GM11168 (cell line): Measurements from ENCODE around the gene LRRC4C.
"Not testable (repeated sequence)": the region's sequence is repeated elsewhere in the genome, so short reads cannot be mapped to it uniquely, and the experiment has no call there.

Source experiments
- in situ Hi-C: fragments of 300-500 bp; cut with MboI; formaldehyde crosslinking; loops from one replicate; pipeline ENCODE4 v1.12.0; 2022; ENCODE audit warnings: low sequenced_read_pairs; ENCODE audit not compliant: unreplicated experiment

The LRRC4C gene

DNA sequence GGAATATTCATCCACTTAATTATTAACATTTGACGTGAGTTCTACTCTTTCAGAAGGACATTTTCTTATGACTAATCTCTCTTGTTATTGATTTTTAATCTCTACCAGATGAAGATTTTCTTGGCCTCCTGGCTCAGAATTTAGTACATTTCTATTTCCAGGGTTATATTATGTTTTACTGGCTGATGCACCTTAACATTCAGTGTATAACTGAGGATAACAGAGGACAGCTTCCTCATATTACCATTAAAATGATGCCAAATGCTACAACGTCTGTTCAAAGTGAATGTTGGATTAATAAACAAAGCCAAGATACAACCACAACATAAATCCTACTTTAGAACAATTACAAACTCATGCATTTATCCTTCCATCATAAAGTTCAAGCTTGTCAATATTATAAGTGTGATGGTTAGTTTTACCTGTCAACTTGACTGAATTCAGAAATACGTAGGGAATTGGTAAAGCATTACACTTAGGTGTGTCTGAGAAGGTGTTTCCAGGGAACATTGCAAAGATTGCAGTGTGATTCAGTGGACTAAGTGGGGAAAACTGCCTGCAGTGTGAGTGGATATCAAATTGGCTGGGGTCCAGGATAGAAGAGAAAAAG is 485.2 kb downstream of the LRRC4C start:
- in situ Hi-C loops: no loop called here

DNA sequence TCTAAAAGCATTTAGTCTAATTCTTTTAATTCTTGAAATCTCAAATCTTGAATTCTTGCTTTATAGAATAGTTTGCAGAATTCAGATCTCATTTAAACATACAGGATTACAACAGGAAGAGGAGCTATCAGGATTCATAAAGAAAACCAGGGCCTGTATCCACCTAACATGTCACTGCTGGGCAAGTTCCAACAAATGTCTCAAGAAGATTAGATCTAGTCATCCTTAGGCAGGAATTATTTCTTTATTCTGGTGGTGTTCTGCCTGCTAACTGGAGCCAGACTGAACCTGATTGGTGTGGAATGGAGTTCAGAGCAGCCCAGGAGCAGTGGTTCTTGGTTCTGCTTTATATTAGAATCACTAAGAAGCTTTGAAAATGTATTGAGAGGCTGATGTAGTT is 500.7 kb downstream of the LRRC4C start:
- in situ Hi-C loops: no loop called here

GRCh38 chr11:40952479-40952878 is 507.0 kb downstream of the LRRC4C start:
- in situ Hi-C loops: no loop called here

DNA sequence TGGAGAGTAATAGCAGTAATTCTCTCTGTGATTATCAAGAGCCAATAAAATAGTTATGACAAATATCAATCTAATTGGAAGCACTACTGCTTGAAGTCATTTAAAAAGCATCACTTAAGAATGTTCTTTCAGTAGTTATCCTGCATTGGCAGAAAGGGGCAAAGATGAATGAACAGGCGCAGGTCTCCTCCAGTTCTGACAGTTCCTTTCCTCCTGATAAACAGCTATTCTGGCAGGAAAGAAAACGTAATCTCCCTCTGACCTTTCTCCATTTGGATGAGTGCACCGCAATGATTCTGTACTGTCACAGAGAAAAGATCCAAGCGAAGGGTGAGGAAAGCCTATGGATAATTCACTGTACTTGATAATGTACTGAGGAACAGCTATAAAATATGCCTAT is 521.5 kb downstream of the LRRC4C start:
- in situ Hi-C loops: no loop called here

DNA sequence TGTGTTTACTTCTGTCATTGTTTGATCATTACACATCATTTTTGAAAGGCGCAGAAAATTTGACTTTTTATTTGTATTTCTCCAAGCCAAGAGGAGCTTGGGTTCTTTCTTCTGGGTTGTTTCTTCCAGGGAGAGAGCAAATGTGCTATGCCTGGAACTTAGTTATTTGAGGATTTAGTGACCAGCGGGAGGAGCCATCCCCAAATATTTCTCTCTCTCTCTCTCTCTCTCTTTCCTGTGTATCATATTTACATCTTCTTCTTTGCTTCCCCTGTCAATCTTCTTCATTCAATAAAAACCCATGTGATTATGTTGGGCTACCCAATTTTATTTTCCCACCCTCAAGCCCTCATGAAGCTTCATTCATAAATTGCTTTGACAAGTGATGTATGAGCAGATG is 534.5 kb downstream of the LRRC4C start:
- in situ Hi-C loops: no loop called here

GRCh38 chr11:40921246-40921645 is 538.2 kb downstream of the LRRC4C start:
- in situ Hi-C loops: no loop called here

GRCh38 chr11:40910774-40911173 is 548.7 kb downstream of the LRRC4C start:
- in situ Hi-C loops: not testable (repeated sequence)

DNA sequence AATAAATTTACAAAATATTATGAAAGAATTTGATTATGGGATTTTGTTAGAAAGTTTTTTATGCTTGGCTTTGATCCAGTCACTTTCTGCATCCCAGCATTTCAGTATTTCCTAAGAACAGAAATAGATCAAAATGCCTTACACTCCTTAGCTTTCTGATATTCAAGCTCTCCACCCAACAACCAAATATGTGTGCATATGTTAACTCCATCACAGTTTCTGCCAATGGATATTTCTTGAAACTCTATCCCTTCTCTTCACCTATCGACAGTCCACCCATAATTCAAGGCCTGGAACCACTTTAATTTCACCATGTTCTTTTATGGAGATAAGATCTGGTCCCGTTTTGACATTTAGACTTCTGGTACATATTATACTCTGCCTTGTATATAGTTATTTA is 565.0 kb downstream of the LRRC4C start:
- in situ Hi-C loops: no loop called here

DNA sequence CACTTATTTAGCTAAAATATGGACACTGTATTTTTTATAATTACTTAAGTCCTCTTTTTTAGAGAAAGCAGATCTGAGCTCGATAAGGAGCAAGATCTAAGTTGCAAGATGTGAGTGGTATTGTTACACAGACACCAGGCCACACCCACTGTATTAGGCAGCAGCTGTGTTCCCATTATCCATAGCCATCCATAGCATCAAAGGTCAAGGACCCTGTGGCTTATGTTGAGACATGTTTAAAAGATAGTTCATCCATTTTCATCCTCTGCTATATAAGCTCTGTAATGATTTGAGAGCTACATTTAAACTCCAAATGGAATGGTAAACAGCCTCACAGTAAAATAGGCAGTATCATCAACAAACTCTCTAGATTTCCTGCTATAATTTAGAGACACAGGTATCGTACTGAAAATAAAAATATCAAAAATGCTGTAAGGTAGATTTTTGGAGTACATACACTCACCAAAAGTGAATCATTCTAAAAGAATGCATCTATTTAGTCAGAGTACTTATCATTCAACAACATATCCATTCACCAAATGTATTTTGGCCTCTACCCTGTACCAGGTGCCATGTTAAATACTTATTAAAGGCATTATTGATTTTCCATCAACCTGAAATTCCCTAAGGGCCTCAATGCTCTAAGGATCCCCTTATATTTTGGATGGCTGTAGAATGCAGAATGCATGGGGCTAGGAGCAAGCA is 574.0 kb downstream of the LRRC4C start:
- in situ Hi-C loops: no loop called here

GRCh38 chr11:40882301-40882700 is 577.2 kb downstream of the LRRC4C start:
- in situ Hi-C loops: no loop called here

DNA sequence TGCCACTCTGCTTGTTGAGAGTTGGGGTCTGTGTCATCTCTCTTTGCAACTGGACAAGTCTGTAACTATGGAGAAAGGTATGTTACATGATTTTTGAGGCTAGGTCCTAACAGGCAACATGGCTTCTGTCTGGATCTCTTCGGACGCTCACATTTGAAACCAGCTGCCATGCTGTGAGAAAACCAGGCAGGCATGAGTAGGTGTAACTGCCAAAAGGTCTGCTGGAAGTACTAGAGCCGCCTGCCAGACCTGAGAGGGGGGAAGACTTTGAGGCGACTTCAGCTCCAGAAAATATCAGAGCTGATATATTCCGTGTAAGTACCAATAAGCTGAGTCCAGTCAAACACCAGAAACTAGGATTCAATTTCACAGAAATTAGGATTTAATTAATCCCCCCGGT is 579.5 kb downstream of the LRRC4C start:
- in situ Hi-C loops: no loop called here

- in situ Hi-C loops: no loop called here
Observed at GRCh38 chr11:40877981-40878380, 581.5 kb downstream of the LRRC4C start.

GRCh38 chr11:40877256-40877655 is 582.2 kb downstream of the LRRC4C start:
- in situ Hi-C loops: no loop called here

DNA sequence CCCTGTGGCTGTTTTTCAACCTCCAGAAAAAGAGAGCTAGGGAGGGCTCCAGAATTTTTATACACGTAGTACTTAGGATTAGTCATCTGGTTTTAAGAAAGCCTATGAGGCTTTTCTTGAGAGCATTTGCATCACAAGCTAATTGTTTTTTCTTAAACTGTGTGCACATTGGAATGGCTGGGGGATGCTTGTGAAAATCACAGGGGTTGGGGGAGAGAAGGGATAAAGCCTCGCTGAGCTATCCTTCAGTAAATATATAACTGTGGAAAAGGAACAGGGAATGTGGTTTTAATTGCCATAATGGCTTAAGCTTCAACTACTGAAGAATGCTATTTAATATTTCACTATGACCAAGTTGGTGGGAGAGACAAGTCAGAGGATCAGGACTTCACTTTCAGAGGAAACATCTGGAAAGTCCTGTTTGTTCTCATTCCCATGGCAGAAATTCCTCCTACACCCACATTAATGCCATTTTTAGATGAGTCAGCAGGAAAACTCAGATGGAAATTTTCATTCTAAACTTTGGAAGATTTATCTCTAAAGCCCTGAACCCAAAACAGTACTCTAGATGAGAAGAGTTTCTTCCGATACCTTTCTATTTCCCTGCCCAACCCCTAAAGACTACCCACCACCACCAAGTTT is 591.3 kb downstream of the LRRC4C start:
- in situ Hi-C loops: no loop called here

- in situ Hi-C loops: not testable (repeated sequence)
Observed at GRCh38 chr11:40857754-40858153, 601.7 kb downstream of the LRRC4C start.

DNA sequence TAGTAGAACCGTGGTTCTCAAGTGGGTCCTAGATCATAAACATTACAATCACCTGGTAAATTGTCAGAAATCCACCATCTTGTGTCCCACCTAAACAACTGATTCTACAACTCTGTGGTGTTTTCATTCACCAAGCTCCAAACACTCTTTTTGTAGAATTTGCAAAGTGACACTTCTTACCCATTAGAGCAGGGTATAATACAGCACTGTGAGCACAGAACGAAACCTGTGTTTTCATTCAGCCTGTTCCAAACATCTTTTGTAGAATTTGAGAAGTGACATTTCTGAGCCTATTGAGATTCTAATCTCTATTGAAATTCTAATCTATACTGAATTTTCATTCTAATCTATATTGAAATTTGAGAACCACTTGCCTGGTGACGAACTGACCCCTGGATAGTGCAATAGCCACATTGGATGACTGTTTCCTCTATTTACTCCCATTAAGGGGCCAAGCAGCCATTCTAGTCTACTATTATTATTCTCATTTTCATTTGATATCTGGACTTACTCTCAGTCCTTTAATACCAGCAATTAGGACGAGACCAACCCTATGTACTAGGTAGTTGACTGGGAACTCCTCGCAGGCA is 616.6 kb downstream of the LRRC4C start:
- in situ Hi-C loops: no loop called here

GRCh38 chr11:40841231-40841630 is 618.2 kb downstream of the LRRC4C start:
- in situ Hi-C loops: no loop called here

GRCh38 chr11:40838181-40838683 is 621.2 kb downstream of the LRRC4C start:
- in situ Hi-C loops: no loop called here

DNA sequence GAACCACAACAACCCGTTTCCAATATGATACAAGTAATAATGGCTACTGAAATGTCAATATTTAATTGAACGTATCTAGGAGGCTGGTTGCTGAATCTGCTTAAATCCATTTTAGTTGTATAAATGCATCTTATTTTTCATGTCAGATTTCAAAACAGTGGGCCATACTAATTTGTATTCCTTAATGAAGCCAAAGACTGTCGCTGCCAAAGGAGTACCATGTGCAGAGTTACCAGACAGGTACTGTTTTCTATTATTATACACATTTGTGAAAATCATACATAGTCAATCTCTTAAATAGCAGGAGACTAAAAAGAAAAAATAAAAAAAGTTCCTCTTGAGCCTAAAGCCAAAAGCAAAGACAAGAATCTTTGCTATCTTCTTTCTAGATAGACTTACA is 632.3 kb downstream of the LRRC4C start:
- in situ Hi-C loops: no loop called here

DNA sequence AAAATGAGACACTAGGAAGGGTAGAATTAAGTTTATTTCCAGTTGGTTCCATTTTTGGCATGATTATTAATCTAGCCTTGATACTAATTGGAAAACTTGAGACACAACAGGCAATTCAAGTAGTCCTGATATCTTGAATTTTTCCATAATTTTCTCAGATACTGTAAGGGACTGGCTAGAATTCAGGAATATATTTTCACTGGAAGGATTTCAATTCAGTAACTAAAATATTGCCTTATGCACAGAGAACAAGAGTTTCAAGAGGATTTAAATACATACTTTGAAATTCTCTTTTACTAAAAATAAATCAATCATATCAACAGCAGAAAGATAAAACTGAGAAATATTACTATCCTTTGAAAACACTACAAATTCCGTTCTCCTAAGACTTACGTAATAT is 632.9 kb downstream of the LRRC4C start:
- in situ Hi-C loops: no loop called here

DNA sequence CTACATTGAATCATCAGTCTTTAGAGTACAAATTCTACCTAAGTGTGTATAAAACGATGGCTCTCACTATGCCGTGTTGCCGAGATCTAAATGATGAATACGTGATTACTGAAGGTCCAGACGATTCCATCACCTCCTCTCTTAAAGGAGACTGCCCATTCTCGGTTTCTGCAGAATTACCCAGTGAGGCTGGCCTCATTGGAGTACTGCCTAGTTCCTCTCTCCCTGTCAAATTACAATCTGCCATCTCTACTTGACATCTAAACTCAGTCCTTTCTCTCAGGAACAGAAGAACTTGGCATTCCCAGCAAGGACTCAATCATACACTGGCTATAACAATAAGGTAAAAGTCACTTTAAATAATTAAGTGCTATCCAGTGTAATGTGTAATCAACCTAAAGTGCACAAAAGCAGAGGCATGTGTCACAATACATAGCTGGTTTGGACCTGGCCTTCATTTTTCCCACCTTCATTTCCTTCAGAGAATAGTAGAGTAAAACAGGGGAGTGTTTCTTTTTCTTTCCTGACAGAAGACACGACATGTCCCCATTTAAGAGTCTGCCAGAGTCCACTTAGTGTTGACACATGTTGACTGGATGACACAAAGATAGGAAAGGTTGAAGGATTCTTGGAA is 634.1 kb downstream of the LRRC4C start:
- in situ Hi-C loops: no loop called here
